H1 (cell line): ENCODE measurements around the gene CNRIP1. TPM values are rescaled to one million over a fixed set of nuclear protein-coding genes. Genes with fewer than 3 reads are reported as not detected.

Experiments
- CTCF ChIA-PET: fragments of 300-600 bp; sonication (Branson Sonifier 250); formaldehyde crosslinking; loops from one replicate; lab custom pipeline; 2021; ENCODE audit not compliant: partially characterized antibody; lab: Charles Lee
- POLR2A ChIA-PET: fragments of 300-600 bp; sonication (Branson Sonifier 250); formaldehyde crosslinking; loops from one replicate; lab custom pipeline; 2021; ENCODE audit warnings: inconsistent platforms; ENCODE audit not compliant: partially characterized antibody; lab: Charles Lee
- DNase-seq, 2 experiments: peaks; one replicate each; pipeline versions ENCODE4 v3.0.0 to v3.0.0-alpha.2; 2010 to 2022; ENCODE audit warnings: low spot score in 2 of 2, low read depth in 1 of 2, mixed read lengths in 1 of 2
- FAIRE-seq: peaks from 2 replicates; lab custom pipeline; 2011; peaks lifted over from hg19 to GRCh38; lab: Jason Lieb, UNC
- H2AFZ ChIP-seq: 2 replicates; pipeline ENCODE4 v1.8.1; 2012; ENCODE audit warnings: low read length, inconsistent platforms
- H2AK5ac ChIP-seq: 2 replicates; pipeline ENCODE4 v1.6.1; 2013; ENCODE audit warnings: low read depth, low read length
- H2BK120ac ChIP-seq: replicated peaks from 2 replicates; pipeline ENCODE3; 2013; ENCODE audit warnings: low read depth, low read length, inconsistent platforms
- H2BK12ac ChIP-seq: 2 replicates; pipeline ENCODE4 v1.6.1; 2013; ENCODE audit warnings: low read depth, low read length
- H2BK15ac ChIP-seq: 2 replicates; pipeline ENCODE4 v1.6.1; 2013; ENCODE audit warnings: low read length
- H2BK20ac ChIP-seq: 2 replicates; pipeline ENCODE4 v1.6.1; 2013; ENCODE audit warnings: low read length
- H2BK5ac ChIP-seq: 2 replicates; pipeline ENCODE4 v1.6.1; 2013; ENCODE audit warnings: low read depth, low read length
- H3K14ac ChIP-seq: 2 replicates; pipeline ENCODE4 v1.6.1; 2013; ENCODE audit warnings: inconsistent platforms; ENCODE audit not compliant: insufficient read length
- H3K18ac ChIP-seq: 2 replicates; pipeline ENCODE4 v1.6.1; 2013; ENCODE audit warnings: low read length; ENCODE audit errors: extremely low read depth
- H3K23ac ChIP-seq: 2 replicates; pipeline ENCODE4 v1.6.1; 2013; ENCODE audit warnings: inconsistent platforms; ENCODE audit not compliant: insufficient read length
- H3K23me2 ChIP-seq: 2 replicates; pipeline ENCODE4 v1.6.1; 2013; ENCODE audit warnings: low read depth, low read length
- H3K27ac ChIP-seq: 2 replicates; pipeline ENCODE4 v1.6.1; 2011; ENCODE audit warnings: low read depth, low read length, inconsistent platforms
- H3K27me3 ChIP-seq, 4 experiments: replicated peaks in 1 of 4; 1 replicate in 1 of 4; 2 replicates in 3 of 4; pipeline versions ENCODE4 v1.6.1 to v1.8.1; 2011 to 2013; ENCODE audit warnings: low read length in 3 of 4, mild to moderate bottlenecking in 3 of 4, inconsistent platforms in 2 of 4, mixed read lengths in 2 of 4, moderate library complexity in 1 of 4; ENCODE audit not compliant: control insufficient read depth in 3 of 4, insufficient read depth in 3 of 4; ENCODE audit errors: extremely low read depth in 1 of 4
- H3K36me3 ChIP-seq, 4 experiments: 2 replicates each; pipeline versions ENCODE4 v1.6.1 to v1.8.1; 2011 to 2013; ENCODE audit warnings: mild to moderate bottlenecking in 4 of 4, low read length in 3 of 4, moderate library complexity in 2 of 4, control low read depth in 1 of 4, inconsistent platforms in 1 of 4; ENCODE audit not compliant: insufficient read depth in 4 of 4, control insufficient read depth in 2 of 4
- H3K4ac ChIP-seq: replicated peaks from 2 replicates; pipeline ENCODE3; 2013; ENCODE audit warnings: low read length, low read depth, mixed read lengths, inconsistent platforms; ENCODE audit not compliant: insufficient read length
- H3K4me1 ChIP-seq, 4 experiments: replicated peaks in 1 of 4; 1 replicate in 1 of 4; 2 replicates in 3 of 4; pipeline versions ENCODE4 v1.6.1 to v1.8.1; 2011 to 2013; ENCODE audit warnings: low read length in 3 of 4, inconsistent platforms in 2 of 4, mixed read lengths in 1 of 4; ENCODE audit not compliant: insufficient read depth in 4 of 4, control insufficient read depth in 3 of 4
- H3K4me2 ChIP-seq, 2 experiments: 2 replicates each; pipeline versions ENCODE4 v1.6.1 to v1.8.1; 2011 to 2013; ENCODE audit warnings: low read depth in 2 of 2, low read length in 2 of 2, control low read depth in 1 of 2, inconsistent platforms in 1 of 2, mild to moderate bottlenecking in 1 of 2; ENCODE audit not compliant: insufficient read depth in 1 of 2
- H3K4me3 ChIP-seq, 4 experiments: fragments of 200-600, 300-600 bp in 1 of 4; sonication (generic), shearing (Covaris generic), sonication (Bioruptor Twin) in 1 of 4; 2 replicates each; pipeline versions ENCODE4 v1.5.1 to v1.8.1; 2011 to 2016; ENCODE audit warnings: low read length in 4 of 4, low read depth in 3 of 4, control low read depth in 2 of 4, inconsistent platforms in 2 of 4, mild to moderate bottlenecking in 2 of 4, mixed read lengths in 1 of 4, moderate library complexity in 1 of 4; ENCODE audit not compliant: insufficient read depth in 2 of 4; ENCODE audit errors: extremely low read depth in 1 of 4
- H3K56ac ChIP-seq: replicated peaks from 2 replicates; pipeline ENCODE3; 2013; ENCODE audit warnings: low read depth, mild to moderate bottlenecking, mixed read lengths, low read length, inconsistent platforms; ENCODE audit not compliant: insufficient read length
- H3K79me1 ChIP-seq: 2 replicates; pipeline ENCODE4 v1.6.1; 2013; ENCODE audit warnings: low read depth, low read length, control low read depth
- H3K79me2 ChIP-seq, 2 experiments: 2 replicates each; pipeline versions ENCODE4 v1.6.1 to v1.8.1; 2012 to 2013; ENCODE audit warnings: low read length in 2 of 2, mild to moderate bottlenecking in 2 of 2, inconsistent platforms in 1 of 2; ENCODE audit not compliant: insufficient read depth in 2 of 2, control insufficient read depth in 1 of 2
- H3K9ac ChIP-seq, 4 experiments: replicated peaks in 1 of 4; 1 replicate in 1 of 4; 2 replicates in 3 of 4; pipeline versions ENCODE4 v1.6.1 to v1.8.1; 2011 to 2013; ENCODE audit warnings: low read depth in 3 of 4, low read length in 3 of 4, control low read depth in 2 of 4, mild to moderate bottlenecking in 2 of 4, moderate library complexity in 2 of 4, inconsistent platforms in 1 of 4; ENCODE audit errors: extremely low read depth in 1 of 4
- H3K9me3 ChIP-seq, 2 experiments: 2 replicates each; pipeline versions ENCODE4 v1.6.1 to v1.8.1; 2012 to 2013; ENCODE audit warnings: mild to moderate bottlenecking in 2 of 2, moderate library complexity in 2 of 2, control low read depth in 1 of 2, inconsistent platforms in 1 of 2, low read depth in 1 of 2, low read length in 1 of 2, mixed read lengths in 1 of 2; ENCODE audit not compliant: insufficient read depth in 2 of 2
- H4K20me1 ChIP-seq, 2 experiments: replicated peaks in 1 of 2; 2 replicates each; pipeline versions ENCODE3 to v1.8.1; 2011 to 2013; ENCODE audit warnings: inconsistent platforms in 2 of 2, low read length in 2 of 2, mild to moderate bottlenecking in 1 of 2; ENCODE audit not compliant: insufficient read depth in 2 of 2, control insufficient read depth in 1 of 2
- H4K5ac ChIP-seq: 2 replicates; pipeline ENCODE4 v1.6.1; 2013; ENCODE audit warnings: low read length, low read depth, mixed read lengths, inconsistent platforms; ENCODE audit not compliant: insufficient read length
- H4K8ac ChIP-seq: 2 replicates; pipeline ENCODE4 v1.8.0; 2013; ENCODE audit warnings: mild to moderate bottlenecking, moderate library complexity, low read length, inconsistent platforms; ENCODE audit not compliant: insufficient read depth; ENCODE audit errors: extremely low read depth
- H4K91ac ChIP-seq: replicated peaks from 2 replicates; pipeline ENCODE3; 2013; ENCODE audit warnings: low read length, mixed read lengths, inconsistent platforms; ENCODE audit not compliant: insufficient read length
- ASH2L ChIP-seq: fragments of 200-600, 300-600 bp; sonication (generic); IDR thresholded peaks from one replicate; pipeline ENCODE4 v1.7.1; 2017; ENCODE audit warnings: low read length
- ATF3 ChIP-seq: IDR thresholded peaks from 2 replicates; pipeline ENCODE4 v1.6.1; 2011; ENCODE audit warnings: low read depth, mild to moderate bottlenecking, low read length; ENCODE audit not compliant: insufficient read depth
- BACH1 ChIP-seq: IDR thresholded peaks from 2 replicates; pipeline ENCODE4 v1.6.1; 2012; ENCODE audit warnings: low read length, improper control_type of control experiment
- CBX5 ChIP-seq: fragments of 300-800, 300-1000 bp; sonication (generic); IDR thresholded peaks from 2 replicates; pipeline ENCODE4 v1.7.1; 2016; ENCODE audit warnings: antibody characterized with exemption, low read length, low read depth
- CTBP2 ChIP-seq: IDR thresholded peaks from 2 replicates; pipeline ENCODE4 v1.7.0; 2011; ENCODE audit warnings: borderline replicate concordance, mild to moderate bottlenecking, moderate library complexity, mixed read lengths, low read length; ENCODE audit not compliant: insufficient read depth, insufficient read length
- EZH2 ChIP-seq: fragments of 200-600 bp; sonication (generic); IDR thresholded peaks from 2 replicates; pipeline ENCODE4 v1.7.1; 2012; ENCODE audit warnings: low read depth, mild to moderate bottlenecking, moderate library complexity, low read length, inconsistent platforms; ENCODE audit not compliant: severe bottlenecking
- HDAC2 ChIP-seq, 2 experiments: fragments of 300-600 bp in 1 of 2; sonication (generic) in 1 of 2; IDR thresholded peaks; 2 replicates each; pipeline ENCODE4 v1.6.1; 2011 to 2012; ENCODE audit warnings: low read depth in 2 of 2, low read length in 2 of 2, mild to moderate bottlenecking in 2 of 2, moderate library complexity in 2 of 2, borderline replicate concordance in 1 of 2, inconsistent platforms in 1 of 2
- NANOG ChIP-seq: IDR thresholded peaks from 2 replicates; pipeline ENCODE4 v1.6.1; 2011; ENCODE audit warnings: low read length, low read depth, mild to moderate bottlenecking, inconsistent platforms; ENCODE audit not compliant: insufficient read depth, poor library complexity, severe bottlenecking
- POLR2A ChIP-seq, 2 experiments: IDR thresholded peaks; 1 replicate in 1 of 2; 2 replicates in 1 of 2; pipeline ENCODE4 v1.6.1; 2011; ENCODE audit warnings: low read depth in 2 of 2, low read length in 2 of 2, mild to moderate bottlenecking in 2 of 2; ENCODE audit errors: control extremely low read depth in 1 of 2
- RAD21 ChIP-seq, 2 experiments: IDR thresholded peaks in 1 of 2; conservative IDR thresholded peaks in 1 of 2; 2 replicates each; pipeline ENCODE4 v1.6.1; 2011; ENCODE audit warnings: low read depth in 2 of 2, low read length in 2 of 2, improper control_type of control experiment in 1 of 2, inconsistent platforms in 1 of 2, mild to moderate bottlenecking in 1 of 2, moderate library complexity in 1 of 2
- SIRT6 ChIP-seq: IDR thresholded peaks from one replicate; pipeline ENCODE4 v1.7.1; 2012; ENCODE audit warnings: low read length, inconsistent platforms
- TAF7 ChIP-seq: optimal IDR thresholded peaks from 2 replicates; pipeline ENCODE3; 2011; ENCODE audit warnings: low read depth, mild to moderate bottlenecking, inconsistent platforms, low read length, moderate library complexity, borderline replicate concordance
- WGBS, 2 experiments: shearing (Covaris generic) in 1 of 2; methylation state at CpG; one replicate each; pipeline versions ENCODE4 v1.1.6 to v1.1.7; 2013 to 2015; ENCODE audit warnings: low lambda C conversion rate in 2 of 2, mixed read lengths in 2 of 2, inconsistent platforms in 1 of 2, low coverage in 1 of 2, missing lambda C conversion rate in 1 of 2; ENCODE audit not compliant: insufficient replicate concordance in 2 of 2, insufficient coverage in 1 of 2, insufficient read length in 1 of 2; ENCODE audit errors: extremely low coverage in 1 of 2, missing lambda C conversion rate in 1 of 2; 5-methylcytosine and 5-hydroxymethylcytosine counted together
- polyA plus RNA-seq, 7 experiments: library from polyadenylated mRNA; depleted of rRNA in 3 of 7; stranded (reverse) in 5 of 7; unstranded in 2 of 7; fragments of >200 nt in 5 of 7; fragments of 200-250 nt in 2 of 7; gene quantifications; 1 replicate in 5 of 7; 2 replicates in 1 of 7; 4 replicates in 1 of 7; pipeline versions ENCODE4 v1.2.1 to v1.2.3, GENCODE V29; 2011 to 2013; ENCODE audit warnings: missing spikeins in 2 of 7, mixed read lengths in 2 of 7
- total RNA-seq: library from RNA; stranded (reverse); fragmentation: NEBNext Ultra II Directional; extraction: Animal tissue kit (Norgen Biotek cat#: 25700); gene quantifications from 2 replicates; pipeline ENCODE4 v1.2.1, GENCODE V29; 2021

Gene CNRIP1
- total and polyA plus RNA-seq, 2 of the 8 experiments (the other 6 are each of a cell fraction or from before 2014, with no cell fraction given): 4.6 to 7.0 TPM

- Histone ChIP-seq H3K79me1 (no peaks in the 10 kb centered on the region), H3K56ac (no peak overlapping the region), H2AK5ac (no peak overlapping the region), H4K5ac (no peak overlapping the region), H3K23ac (no peak overlapping the region), H3K9ac (no peak overlapping the region), H2BK12ac (no peak overlapping the region), H3K36me3 (no peaks in the 10 kb centered on the region), H3K4me3 (no peak overlapping the region), H4K91ac (no peak overlapping the region), H3K4ac (no peak overlapping the region), H3K14ac (no peak overlapping the region), H2BK5ac (no peak overlapping the region), H3K23me2 (no peaks in the 10 kb centered on the region), H3K4me2 (no peak overlapping the region), H2BK120ac (no peak overlapping the region), H4K20me1 (no peaks in the 10 kb centered on the region), H3K27me3 (no peaks in the 10 kb centered on the region), H2AFZ (no peak overlapping the region), H3K18ac (no peak overlapping the region), H3K9me3 (no peaks in the 10 kb centered on the region), H2BK15ac (no peak overlapping the region), H4K8ac (no peak overlapping the region), H3K79me2 (no peaks in the 10 kb centered on the region), H2BK20ac (no peak overlapping the region), H3K4me1 (no peaks in the 10 kb centered on the region), H3K27ac (no peak overlapping the region)
- DNase-seq (no peak), FAIRE-seq (no peak)
- POLR2A ChIA-PET: no interaction called here
- WGBS, 2 experiments: 74% methylated on average over 5 of the region's 5 CpGs; no CpG with 5 or more reads in 1 of the 2 experiments
- CTCF ChIA-PET: interaction anchor here (0.6 to 10.2 kb wide), 13 partner anchors 9 to 1351 kb away, joined by 3 to 108 read pairs (median 5); no protein-coding TSS in a partner anchor
- TF ChIP-seq NANOG: no peak
- no peak for TF ChIP-seq TAF7
- no peak for TF ChIP-seq EZH2
- no peak for TF ChIP-seq ATF3
- no peak for TF ChIP-seq ASH2L
- no peak for TF ChIP-seq CBX5
- no peak for TF ChIP-seq HDAC2 (IDR thresholded peaks at IDR 0.05; ENCODE audit: borderline replicate concordance in 1 of 2, low read depth in 2 of 2, low read length in 2 of 2)
- no peak for TF ChIP-seq CTBP2
- TF ChIP-seq RAD21 (IDR thresholded peaks at IDR 0.05 in 1 of 2, conservative IDR thresholded peaks at IDR 0.05 in 1 of 2; ENCODE audit: low read depth in 2 of 2, low read length in 2 of 2): no peak
- TF ChIP-seq BACH1: no peak
- TF ChIP-seq POLR2A (IDR thresholded peaks at IDR 0.05; ENCODE audit: control extremely low read depth in 1 of 2, low read depth in 2 of 2, low read length in 2 of 2): no peak
- no peak for TF ChIP-seq SIRT6
Observed at GRCh38 chr2:68290901-68291300, 28.8 kb downstream of the CNRIP1 start.
